GM19238 (cell line): ENCODE measurements around the gene MSLN.
"Not testable (repeated sequence)": the region's sequence is repeated elsewhere in the genome, so short reads cannot be mapped to it uniquely, and the experiment has no call there.

ENCODE experiments used
- DNase-seq: peaks from one replicate; pipeline ENCODE4 v3.0.0; 2011; ENCODE audit warnings: low spot score; ENCODE audit not compliant: insufficient read length

The MSLN gene

GRCh38 chr16:774086-775001 is 13.8 kb downstream of the MSLN start:
- DNase-seq, result no peak

GRCh38 chr16:775236-775796 is 14.8 kb downstream of the MSLN start:
- no peak for DNase-seq

DNA sequence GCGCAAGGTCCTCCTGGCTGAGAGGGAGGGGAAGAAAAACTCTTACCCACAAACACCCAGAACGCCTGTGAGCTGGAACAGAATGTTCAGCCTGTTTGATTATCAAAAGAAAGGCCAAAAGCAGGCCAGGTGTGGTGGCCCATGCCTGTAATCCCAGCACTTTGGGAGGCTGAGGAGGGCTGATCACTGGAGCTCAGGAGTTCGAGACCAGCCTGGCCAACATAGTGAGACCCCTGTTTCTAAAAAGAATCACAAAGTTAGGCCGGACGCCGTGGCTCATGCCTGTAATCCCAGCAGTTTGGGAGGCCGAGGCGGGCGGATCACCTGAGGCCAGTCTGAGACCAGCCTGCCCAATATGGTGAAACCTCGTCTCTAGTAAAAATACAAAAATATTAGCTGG is 15.8 kb downstream of the MSLN start:
- DNase-seq, result not testable (repeated sequence)

DNA sequence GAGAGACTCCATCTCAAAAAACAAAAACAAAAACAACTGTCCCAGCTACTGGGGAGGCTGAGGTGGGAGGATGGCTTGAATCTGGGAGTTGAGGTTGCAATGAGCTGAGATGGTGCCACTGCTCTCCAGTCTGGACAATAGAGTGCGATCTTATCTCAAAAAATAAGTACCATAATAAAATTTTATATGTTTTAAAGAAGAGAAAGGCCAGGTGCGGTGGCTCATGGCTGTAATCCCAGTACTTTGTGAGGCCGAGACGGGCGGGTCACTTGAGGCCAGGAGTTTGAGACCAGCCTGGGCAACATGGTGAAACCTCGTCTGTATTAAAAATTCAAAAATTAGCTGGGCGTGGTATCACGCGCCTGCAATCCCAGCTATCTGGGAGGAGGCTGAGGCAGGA is 16.3 kb downstream of the MSLN start:
- no peak for DNase-seq

DNA sequence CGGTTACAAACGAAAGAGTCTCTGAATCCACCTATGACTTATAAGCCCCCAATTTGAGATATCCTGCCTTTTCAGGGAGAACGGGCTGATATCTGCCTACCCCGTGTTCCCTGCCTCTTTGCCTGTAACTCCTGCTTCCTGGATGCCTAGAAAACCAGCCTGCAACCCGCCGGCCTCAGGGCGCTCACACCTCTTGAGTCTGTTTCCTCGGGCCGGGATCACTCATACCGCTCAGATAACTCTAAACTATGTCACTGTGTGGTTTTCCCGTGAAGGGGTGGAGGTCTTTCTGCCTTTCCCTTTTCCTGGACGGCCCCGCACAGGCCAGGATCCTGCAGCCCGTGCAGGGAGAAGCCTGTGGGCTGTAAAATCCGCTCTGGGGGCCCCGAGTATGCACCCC is 17.3 kb downstream of the MSLN start:
- DNase-seq, result no peak

DNA sequence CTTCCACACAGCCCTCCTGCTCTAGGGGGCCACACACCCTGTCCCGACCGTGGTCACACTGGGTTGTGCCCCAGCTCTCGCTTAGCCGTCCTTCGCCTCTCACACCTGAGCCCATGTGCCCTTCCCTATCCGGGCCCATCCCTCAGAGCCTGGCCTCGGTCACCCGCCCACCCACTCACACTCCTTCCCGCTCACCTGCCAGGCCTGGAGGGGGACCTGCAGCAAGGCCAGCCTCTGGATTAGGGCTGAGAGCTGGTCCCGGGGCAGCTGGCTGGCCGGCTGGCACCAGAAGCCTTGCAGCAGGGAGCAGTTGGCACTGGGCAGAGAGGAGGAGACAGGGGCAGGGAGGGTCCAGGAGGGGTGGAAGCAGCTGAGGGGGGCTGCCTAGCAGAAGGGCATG is 17.9 kb downstream of the MSLN start:
- no peak for DNase-seq

- no peak for DNase-seq
Measured at GRCh38 chr16:778909-779527, 18.5 kb downstream of the MSLN start.

- no peak for DNase-seq
Measured at GRCh38 chr16:779561-779960, 19.0 kb downstream of the MSLN start.

GRCh38 chr16:780296-780695 is 19.8 kb downstream of the MSLN start:
- DNase-seq, result no peak

GRCh38 chr16:781346-782010 is 20.9 kb downstream of the MSLN start:
- no peak for DNase-seq

- no peak for DNase-seq
Measured at GRCh38 chr16:782258-782657, 21.7 kb downstream of the MSLN start.

GRCh38 chr16:782766-783403 is 22.4 kb downstream of the MSLN start:
- DNase-seq, result no peak

GRCh38 chr16:783404-784161 is 23.0 kb downstream of the MSLN start:
- no peak for DNase-seq

GRCh38 chr16:784431-784830 is 23.9 kb downstream of the MSLN start:
- DNase-seq, result no peak

GRCh38 chr16:785563-786535 is 25.3 kb downstream of the MSLN start:
- DNase-seq, result peak; percentile 63

DNA sequence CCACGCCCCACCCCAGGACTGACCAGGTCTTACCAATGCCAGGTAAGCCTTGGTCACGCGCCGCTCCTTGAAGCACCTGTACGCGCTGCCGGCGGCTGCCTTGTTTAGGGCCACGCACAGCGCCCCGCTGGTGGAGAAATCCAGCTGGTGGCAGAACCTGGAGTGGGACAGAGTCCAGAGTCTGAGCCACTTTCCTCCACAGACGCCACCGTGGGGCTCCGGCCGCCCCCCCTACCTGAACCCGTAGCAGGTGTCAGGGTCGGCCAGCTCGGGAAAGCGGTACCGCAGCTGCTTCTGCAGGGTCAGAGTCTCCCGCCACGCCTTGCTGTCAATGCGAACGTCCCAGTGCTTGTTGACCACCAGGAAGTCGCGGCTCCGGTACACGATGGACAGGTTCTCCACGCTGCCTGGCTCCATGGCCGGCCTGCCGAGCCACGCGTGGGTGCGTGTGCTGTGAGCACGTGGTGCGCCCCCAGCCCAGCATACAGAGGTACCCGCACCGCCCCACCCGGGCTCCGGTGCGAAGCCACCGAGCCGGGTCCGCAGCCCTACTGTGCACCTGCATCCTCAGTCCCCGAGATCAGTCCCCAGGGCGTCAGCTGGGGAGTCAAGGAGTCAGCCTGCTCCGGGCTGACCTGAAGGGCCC is 26.9 kb downstream of the MSLN start:
- no peak for DNase-seq

DNA sequence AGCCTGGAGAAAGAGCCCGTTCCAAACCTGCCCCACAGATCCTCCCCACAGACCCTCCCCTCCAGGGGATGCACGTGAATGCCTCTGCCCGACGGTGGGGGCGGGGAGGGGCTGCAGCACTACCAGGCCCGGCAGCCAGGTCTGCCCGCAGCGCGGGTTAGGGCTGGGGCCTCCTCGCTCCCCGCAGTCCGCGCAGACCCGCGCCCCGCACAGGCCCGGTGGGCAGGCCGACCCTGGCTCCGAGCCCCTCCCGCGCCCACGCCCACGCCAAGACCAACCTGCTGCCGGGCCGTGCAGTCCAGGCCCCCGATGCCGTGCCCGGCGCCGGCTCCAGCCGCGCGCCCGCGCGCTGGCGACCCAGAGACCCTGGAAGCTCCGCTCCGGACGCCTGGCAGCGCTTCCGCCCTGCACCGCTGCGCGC is 27.5 kb downstream of the MSLN start, which contains the start of gene RPUSD1:
Gene RPUSD1, minus strand, starts transcription at position 404 of the 421 bp plus-strand sequence. CDS start 644 bp downstream, outside the sequence.
- DNase-seq, result no peak

GRCh38 chr16:788399-789126 is 28.0 kb downstream of the MSLN start, which contains the start of gene CHTF18:
TSS of gene CHTF18 (plus strand) at chr16:788620. CDS start at chr16:788685, 65 bp downstream.
- peak; percentile 100 for DNase-seq
